OCI-LY3 (cell line): ENCODE data around the gene ARHGEF10L.

Experiments used
- H2AFZ ChIP-seq: fragments of 200-600, 300-600 bp; shearing (Covaris generic); 2 replicates; pipeline ENCODE4 v1.6.0; 2014; ENCODE audit warnings: antibody characterized with exemption, low read depth, low read length
- H3K27ac ChIP-seq: fragments of 200-600, 300-600 bp; sonication (generic); 2 replicates; pipeline ENCODE4 v1.5.1; 2014; ENCODE audit warnings: mild to moderate bottlenecking, low read length, moderate library complexity, mixed read lengths
- H3K27me3 ChIP-seq: fragments of 200-600, 300-600 bp; sonication (generic); 2 replicates; pipeline ENCODE4 v1.6.1; 2014; ENCODE audit warnings: low read depth, low read length, mixed read lengths
- H3K36me3 ChIP-seq: fragments of 200-600, 300-600 bp; sonication (generic); replicated peaks from 2 replicates; pipeline ENCODE3; 2014; ENCODE audit warnings: low read depth, low read length, mixed read lengths
- H3K4me1 ChIP-seq: fragments of 300-600, 200-600 bp; sonication (generic); 2 replicates; pipeline ENCODE4 v1.6.1; 2014; ENCODE audit warnings: low read length, mixed read lengths
- H3K4me2 ChIP-seq: fragments of 200-600, 300-600 bp; sonication (generic); 2 replicates; pipeline ENCODE4 v1.6.1; 2014; ENCODE audit warnings: low read length, mixed read lengths
- H3K4me3 ChIP-seq: fragments of 300-600, 200-600 bp; sonication (generic); 2 replicates; pipeline ENCODE4 v1.5.1; 2014; ENCODE audit warnings: antibody characterized with exemption, mild to moderate bottlenecking, low read length, moderate library complexity
- H3K79me2 ChIP-seq: fragments of 300-600, 200-600 bp; shearing (Covaris generic); 2 replicates; pipeline ENCODE4 v1.6.1; 2014; ENCODE audit warnings: mild to moderate bottlenecking, low read length, mixed read lengths
- H3K9ac ChIP-seq: fragments of 300-600, 200-600 bp; shearing (Covaris generic); 2 replicates; pipeline ENCODE4 v1.6.0; 2014; ENCODE audit warnings: mild to moderate bottlenecking, low read length, moderate library complexity
- H3K9me3 ChIP-seq: fragments of 200-600, 300-600 bp; shearing (Covaris generic); 2 replicates; pipeline ENCODE4 v1.6.1; 2014; ENCODE audit warnings: low read length, mixed read lengths; ENCODE audit not compliant: insufficient read depth
- H4K20me1 ChIP-seq: fragments of 200-600, 300-600 bp; sonication (generic); 2 replicates; pipeline ENCODE4 v1.6.1; 2016; ENCODE audit warnings: low read length, mixed read lengths; ENCODE audit not compliant: insufficient read depth
- CTCF ChIP-seq: fragments of 200-600, 300-600 bp; sonication (generic); IDR thresholded peaks from 2 replicates; pipeline ENCODE4 v1.5.1; 2014; ENCODE audit warnings: antibody characterized with exemption, low read length, low read depth
- EZH2phosphoT487 ChIP-seq: fragments of 200-600 bp; shearing (Covaris generic); IDR thresholded peaks from 2 replicates; pipeline ENCODE4 v1.6.1; 2018; ENCODE audit warnings: antibody characterized with exemption, mixed run types, low read depth

The ARHGEF10L gene

GRCh38 chr1:17664322-17664721, 124.8 kb downstream of the ARHGEF10L start:
- Histone ChIP-seq H3K36me3 (no peaks in the 10 kb centered on the region), H3K27ac (no peak overlapping the region), H3K9ac (no peak overlapping the region), H4K20me1 (no peaks in the 10 kb centered on the region), H3K4me3 (no peak overlapping the region), H3K4me1 (no peaks in the 10 kb centered on the region), H3K79me2 (no peaks in the 10 kb centered on the region), H3K27me3 (no peaks in the 10 kb centered on the region), H3K4me2 (no peak overlapping the region), H2AFZ (no peak overlapping the region), H3K9me3 (no peaks in the 10 kb centered on the region)
- no peak for TF ChIP-seq EZH2phosphoT487
- TF ChIP-seq CTCF = no peak

GRCh38 chr1:17665054-17665453, 125.6 kb downstream of the ARHGEF10L start:
- H4K20me1 ChIP-seq = no peaks in the 10 kb centered on the region
- H3K4me2 ChIP-seq = no peak overlapping the region
- H3K36me3 ChIP-seq = no peaks in the 10 kb centered on the region
- TF ChIP-seq EZH2phosphoT487 (no peak), CTCF (no peak)
- H3K4me3 ChIP-seq = no peak overlapping the region
- H3K27ac ChIP-seq = no peak overlapping the region
- no peaks in the 10 kb centered on the region for H3K79me2 ChIP-seq
- H2AFZ ChIP-seq = no peak overlapping the region
- H3K4me1 ChIP-seq = no peaks in the 10 kb centered on the region
- no peaks in the 10 kb centered on the region for H3K27me3 ChIP-seq
- H3K9me3 ChIP-seq = no peaks in the 10 kb centered on the region
- H3K9ac ChIP-seq = no peak overlapping the region

- no peak overlapping the region for H3K4me3 ChIP-seq
- H3K9ac ChIP-seq = no peak overlapping the region
- H3K79me2 ChIP-seq = no peaks in the 10 kb centered on the region
- no peaks in the 10 kb centered on the region for H4K20me1 ChIP-seq
- no peak overlapping the region for H2AFZ ChIP-seq
- H3K4me1 ChIP-seq = no peaks in the 10 kb centered on the region
- no peaks in the 10 kb centered on the region for H3K9me3 ChIP-seq
- no peak overlapping the region for H3K4me2 ChIP-seq
- no peaks in the 10 kb centered on the region for H3K36me3 ChIP-seq
- no peak for TF ChIP-seq EZH2phosphoT487
- no peak for TF ChIP-seq CTCF
- no peak overlapping the region for H3K27ac ChIP-seq
- no peaks in the 10 kb centered on the region for H3K27me3 ChIP-seq
These were observed 126.6 kb downstream of the ARHGEF10L start for GRCh38 chr1:17665950-17666720.

- TF ChIP-seq EZH2phosphoT487 (no peak), CTCF (no peak)
- H3K9ac ChIP-seq = no peak overlapping the region
- H3K4me1 ChIP-seq = no peaks in the 10 kb centered on the region
- no peaks in the 10 kb centered on the region for H3K9me3 ChIP-seq
- no peaks in the 10 kb centered on the region for H4K20me1 ChIP-seq
- H2AFZ ChIP-seq = no peak overlapping the region
- H3K36me3 ChIP-seq = no peaks in the 10 kb centered on the region
- H3K4me3 ChIP-seq = no peak overlapping the region
- no peak overlapping the region for H3K27ac ChIP-seq
- no peaks in the 10 kb centered on the region for H3K79me2 ChIP-seq
- H3K27me3 ChIP-seq = no peaks in the 10 kb centered on the region
- no peak overlapping the region for H3K4me2 ChIP-seq
These were observed 128.1 kb downstream of the ARHGEF10L start for GRCh38 chr1:17667641-17668040.
